Measurements from ENCODE around the gene FCSK.
"Not testable (repeated sequence)": the region's sequence is repeated elsewhere in the genome, so short reads cannot be mapped to it uniquely, and the experiment has no call there.

FCSK gene

GRCh38 chr16:70524399-70524825 is 70.0 kb downstream of the FCSK start:
- not testable (repeated sequence) for DNase-seq (ENCODE audit: low read depth)

- DNase-seq (ENCODE audit: low read depth), result no peak
These were observed 72.0 kb downstream of the FCSK start for GRCh38 chr16:70526403-70526802.

- DNase-seq (ENCODE audit: low read depth), result no peak
These were observed 73.1 kb downstream of the FCSK start for GRCh38 chr16:70527315-70527996.

- no peak for DNase-seq (ENCODE audit: low read depth)
These were observed 74.8 kb downstream of the FCSK start for GRCh38 chr16:70529051-70529777.
